CD1c-positive myeloid dendritic cell (primary cell): ENCODE measurements around the gene MEGF10.
A peak's percentile ranks its signal among the peaks of the same experiment; 100 is the strongest.

Source experiments
- DNase-seq: peaks from one replicate; pipeline ENCODE4 v3.0.0-alpha.2; 2016; ENCODE audit errors: extremely low spot score

MEGF10 gene

DNA sequence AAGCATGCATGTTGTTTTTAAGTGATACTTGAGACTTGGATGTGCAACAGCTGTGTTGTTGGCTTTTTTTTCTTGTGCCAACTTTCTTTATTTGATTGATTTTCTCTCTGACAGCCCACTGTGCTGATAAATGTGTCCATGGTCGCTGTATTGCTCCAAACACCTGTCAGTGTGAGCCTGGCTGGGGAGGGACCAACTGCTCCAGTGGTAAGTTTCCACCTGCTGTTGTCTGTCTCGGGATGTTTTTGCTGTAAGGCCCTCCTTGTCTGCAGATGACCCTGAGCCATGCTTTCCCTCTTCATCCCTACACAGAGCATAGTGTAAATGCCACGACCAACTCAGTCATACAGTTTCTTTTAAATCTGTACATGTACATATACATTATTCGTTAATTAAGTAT, 79.2 kb downstream of the MEGF10 start:
- no peak for DNase-seq

DNA sequence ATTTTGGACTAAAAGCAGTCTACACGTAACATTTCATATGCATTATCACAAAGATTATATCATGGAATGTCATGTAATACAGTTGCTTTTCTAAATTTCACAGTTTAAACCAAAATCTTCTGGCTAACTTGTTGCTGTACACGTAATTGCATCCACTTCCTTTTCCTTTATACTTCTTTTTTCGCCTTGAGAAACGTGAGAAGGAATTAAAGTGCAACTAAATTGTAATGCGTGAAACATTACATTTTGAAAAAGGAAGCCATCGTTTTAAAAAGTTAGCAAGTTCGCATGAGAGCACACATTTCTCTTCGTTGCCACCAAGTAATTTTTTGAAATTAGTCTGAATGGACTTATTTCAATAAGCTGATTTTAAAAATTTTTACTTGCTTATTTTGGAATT, 80.0 kb downstream of the MEGF10 start:
- no peak for DNase-seq

DNA sequence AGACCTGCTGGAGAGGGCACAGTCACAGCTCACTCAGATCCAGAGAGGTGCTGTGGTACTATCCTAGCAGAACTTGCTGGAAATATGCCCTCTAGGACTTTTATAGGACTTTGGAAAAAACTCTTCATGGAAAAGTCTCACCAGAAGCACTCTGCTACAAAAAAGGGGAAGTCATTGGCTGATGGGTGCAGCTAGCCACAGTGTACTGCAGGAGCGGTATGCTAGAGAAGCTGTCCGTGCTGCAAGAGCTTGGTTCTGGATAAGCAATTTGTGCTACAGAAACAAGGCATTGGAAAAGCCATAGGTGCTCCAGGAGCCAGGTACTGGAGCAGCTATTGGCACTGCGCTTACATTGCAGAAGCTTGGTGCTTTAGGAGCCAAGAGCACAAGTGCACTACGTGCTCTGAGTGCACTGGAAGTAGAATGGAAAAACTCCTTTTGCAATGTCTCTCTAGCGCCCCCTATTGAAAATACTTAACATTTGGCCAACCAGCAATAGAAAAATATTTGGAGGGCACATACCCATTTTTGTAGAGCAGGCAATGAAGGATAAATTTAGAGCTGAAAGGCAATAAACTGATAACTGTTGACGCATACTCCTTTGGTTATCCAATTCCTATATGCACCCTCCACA, 83.4 kb downstream of the MEGF10 start:
- peak; percentile 25 for DNase-seq

DNA sequence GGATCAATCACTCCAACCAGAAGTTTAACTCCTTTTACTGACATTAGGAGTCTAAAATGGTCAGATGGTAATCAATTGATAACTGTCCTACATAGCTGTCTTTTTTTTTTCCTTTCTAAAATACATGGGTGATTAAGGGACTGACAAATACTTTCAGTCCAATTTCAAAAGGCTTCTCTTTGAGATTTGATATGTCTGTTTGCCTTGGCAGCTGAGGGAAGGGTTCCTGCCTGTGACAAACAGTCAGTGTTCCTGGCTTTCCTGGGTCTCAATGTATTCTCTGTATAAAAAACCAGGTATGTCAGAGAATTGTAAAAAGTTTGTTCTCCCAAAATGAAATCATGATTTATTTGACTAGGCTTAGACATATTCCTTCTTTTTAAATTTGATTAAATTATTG, 84.5 kb downstream of the MEGF10 start:
- DNase-seq, result no peak

DNA sequence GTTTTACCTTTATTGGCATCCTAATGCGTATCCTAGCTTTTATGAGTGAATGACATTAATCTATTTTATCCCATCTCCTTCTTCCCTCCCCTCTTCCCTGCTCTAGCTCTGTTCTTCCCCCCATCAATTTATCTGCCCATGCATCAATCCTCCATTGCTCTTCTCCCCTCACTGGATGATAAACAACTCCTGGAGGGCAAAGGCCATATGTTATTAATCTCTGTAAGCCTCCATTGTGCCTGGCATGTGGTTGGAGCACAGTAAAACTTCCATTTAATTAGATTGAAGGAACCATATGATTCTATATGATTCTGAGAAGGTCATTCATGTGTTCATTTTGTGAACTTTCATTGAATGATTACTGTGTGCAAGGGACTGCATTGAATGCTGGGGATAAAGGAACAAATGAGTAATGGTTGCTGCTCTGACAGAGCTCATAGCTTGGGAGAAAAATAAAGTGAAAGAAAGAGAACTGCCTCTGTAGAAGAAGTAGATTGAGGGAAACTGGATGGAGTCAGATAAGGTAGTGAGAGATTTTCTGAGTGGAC, 85.0 kb downstream of the MEGF10 start:
- DNase-seq, result no peak

DNA sequence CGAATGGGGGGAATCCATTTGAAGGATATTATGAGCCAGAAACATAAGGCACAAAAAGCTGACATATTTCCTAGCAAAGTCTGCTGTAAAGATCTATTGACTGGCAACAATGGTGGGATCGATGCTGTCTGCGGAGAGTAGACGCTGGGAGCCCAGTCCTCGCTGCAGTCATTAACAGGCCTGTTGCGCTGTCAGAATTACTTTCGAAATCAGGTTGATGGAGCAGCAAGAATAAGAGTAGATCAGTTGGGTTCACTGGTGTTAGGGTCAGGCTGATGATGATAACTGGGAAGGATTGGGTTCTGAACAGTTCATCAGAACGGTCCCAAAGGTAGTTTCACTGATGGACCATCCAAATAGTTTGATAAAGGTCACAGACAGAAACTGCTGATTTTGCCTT, 87.1 kb downstream of the MEGF10 start:
- no peak for DNase-seq

DNA sequence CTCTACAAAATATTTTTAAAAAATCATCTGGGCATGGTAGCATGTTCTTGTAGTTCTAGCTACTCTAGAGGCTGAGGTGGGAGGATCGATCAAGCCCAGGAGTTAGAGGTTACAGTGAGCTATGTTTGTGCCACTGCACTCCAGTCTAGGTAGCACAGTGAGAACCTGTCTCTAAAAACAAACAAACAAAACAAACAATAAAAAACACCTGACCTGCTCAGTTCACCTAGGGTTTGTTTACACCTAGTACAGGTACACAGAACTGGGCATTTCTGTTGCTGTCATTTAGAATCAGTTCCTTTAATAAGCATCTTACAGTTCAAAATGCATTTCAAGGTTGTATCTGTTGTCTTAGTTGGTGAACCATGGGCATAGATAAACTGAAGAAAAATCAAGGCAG, 95.3 kb downstream of the MEGF10 start:
- DNase-seq, result no peak

DNA sequence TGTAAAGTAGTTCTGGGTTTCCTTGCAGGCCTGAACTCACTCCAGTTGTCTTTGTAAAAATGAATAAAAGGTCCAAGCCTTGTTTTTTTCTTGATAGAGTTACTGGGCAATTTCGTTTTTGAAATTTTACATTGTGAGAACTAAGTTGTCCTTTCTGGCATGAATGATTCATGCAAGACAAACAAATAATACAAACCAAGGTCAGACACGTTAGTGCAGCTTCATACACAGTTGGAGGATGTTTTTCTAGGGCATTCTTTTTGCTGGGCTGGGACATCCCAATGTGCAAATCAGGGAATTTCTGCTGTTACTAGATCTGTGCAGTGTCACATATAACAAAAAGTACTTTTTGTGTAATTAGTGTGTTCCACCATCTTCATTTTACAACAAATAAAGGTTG, 96.0 kb downstream of the MEGF10 start:
- DNase-seq, result no peak

DNA sequence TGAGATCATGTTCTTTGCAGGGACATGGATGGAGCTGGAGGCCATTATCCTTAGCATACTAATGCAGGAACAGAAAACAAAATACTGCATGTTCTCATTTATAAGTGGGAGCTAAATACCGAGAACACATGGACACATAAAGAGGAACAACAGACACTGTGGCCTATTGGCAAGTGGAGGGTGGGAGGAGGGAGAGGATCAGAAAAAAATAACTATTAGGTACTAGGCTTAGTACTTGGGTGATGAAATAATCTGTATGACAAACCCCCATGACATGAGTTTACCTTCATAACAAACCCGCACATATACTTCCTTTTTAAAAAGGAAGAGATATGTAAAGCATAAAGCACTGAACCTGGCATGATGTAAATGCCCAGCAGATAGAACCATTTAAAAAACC, 99.0 kb downstream of the MEGF10 start:
- peak; percentile 62 for DNase-seq

DNA sequence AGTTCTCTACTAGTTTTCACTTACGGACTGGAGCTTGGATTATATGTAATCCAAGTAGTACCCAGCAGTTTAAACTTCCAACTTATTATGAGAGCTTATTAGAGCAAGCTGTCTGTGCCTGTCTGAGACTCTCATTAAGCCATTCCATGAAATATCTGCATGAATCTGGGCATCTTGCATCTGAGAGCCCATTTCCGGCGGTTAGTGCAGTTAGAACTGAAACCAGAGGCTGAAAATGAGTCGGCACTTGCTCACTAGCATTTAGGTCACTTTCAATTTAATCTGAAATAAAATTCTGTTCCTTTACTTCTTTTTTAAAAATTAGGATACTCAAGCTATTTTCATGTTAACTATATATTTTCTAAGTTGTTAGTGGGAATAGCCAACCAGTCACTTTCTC, 102.2 kb downstream of the MEGF10 start:
- no peak for DNase-seq

DNA sequence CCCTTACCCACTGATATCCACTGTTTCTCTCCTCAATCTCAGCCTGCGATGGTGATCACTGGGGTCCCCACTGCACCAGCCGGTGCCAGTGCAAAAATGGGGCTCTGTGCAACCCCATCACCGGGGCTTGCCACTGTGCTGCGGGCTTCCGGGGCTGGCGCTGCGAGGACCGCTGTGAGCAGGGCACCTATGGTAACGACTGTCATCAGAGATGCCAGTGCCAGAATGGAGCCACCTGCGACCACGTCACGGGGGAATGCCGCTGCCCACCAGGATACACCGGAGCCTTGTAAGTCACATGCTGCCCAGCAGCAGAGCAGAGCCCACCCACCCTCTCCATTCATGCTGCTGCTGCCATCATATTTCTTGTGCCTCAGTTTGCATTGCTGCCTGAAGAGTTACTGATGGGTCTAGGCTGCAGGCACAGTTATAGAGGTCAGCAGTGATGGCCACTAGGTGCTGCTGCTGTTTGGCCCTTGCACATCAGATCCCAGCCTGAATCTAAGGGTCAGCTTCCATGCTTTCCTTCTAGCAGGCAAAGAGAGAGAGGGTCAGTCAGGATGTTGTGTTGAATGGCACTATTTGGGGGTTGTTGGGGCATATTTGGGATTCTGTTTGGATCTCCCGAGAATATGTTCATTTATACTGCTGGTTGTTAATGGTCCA, 106.0 kb downstream of the MEGF10 start:
- no peak for DNase-seq

DNA sequence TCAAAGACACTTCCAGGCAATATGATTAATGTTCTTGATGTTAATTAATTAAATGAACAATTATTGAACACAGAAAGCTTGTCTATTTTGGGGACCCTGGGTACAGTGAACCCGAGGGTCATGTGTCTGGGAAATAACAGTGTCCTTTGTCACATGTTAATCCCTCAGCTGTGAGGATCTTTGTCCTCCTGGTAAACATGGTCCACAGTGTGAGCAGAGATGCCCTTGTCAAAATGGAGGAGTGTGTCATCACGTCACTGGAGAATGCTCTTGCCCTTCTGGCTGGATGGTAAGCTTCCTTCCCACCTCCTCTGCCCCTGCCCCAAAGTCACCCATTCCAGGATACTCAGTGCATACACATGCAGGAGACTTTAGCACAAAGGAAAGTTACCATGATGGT, 107.9 kb downstream of the MEGF10 start:
- DNase-seq, result no peak

DNA sequence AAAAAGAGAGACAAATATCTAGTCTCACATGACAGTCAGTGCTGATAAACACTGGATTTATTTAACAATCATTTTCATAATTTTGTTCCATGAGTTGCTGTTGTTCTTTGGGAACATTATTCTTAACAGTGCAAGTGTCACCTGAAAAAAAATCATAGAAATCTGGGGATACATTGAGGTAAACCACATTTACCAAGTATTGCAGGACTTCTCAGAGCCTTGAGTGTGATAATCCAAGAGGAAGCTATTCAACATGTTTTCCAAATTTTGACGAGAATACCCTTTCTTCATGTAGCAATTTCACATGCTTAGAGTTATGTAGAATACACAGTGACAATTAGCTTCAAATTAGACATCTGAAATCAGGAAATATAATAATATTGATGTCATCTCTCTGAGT, 108.5 kb downstream of the MEGF10 start:
- DNase-seq, result no peak

DNA sequence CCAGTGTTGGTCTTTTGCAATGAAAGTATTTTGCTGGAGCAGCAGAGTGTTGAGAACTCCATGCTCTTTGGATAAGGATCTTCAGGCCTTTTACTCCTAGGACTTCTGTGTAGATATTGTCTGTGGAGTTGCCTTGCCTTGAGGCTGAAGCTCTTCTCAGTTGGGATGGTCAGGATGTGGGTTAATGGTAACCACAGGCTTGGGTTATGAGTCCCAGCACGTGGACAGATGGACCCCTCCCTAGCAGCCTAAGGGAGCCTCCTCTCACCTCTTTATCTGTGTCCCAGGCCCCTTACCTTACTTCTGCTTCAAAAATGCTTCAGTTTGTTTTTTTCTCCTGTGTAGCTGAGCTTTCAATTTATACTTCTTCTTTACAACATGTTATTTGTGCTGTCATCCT, 109.9 kb downstream of the MEGF10 start:
- DNase-seq, result no peak

DNA sequence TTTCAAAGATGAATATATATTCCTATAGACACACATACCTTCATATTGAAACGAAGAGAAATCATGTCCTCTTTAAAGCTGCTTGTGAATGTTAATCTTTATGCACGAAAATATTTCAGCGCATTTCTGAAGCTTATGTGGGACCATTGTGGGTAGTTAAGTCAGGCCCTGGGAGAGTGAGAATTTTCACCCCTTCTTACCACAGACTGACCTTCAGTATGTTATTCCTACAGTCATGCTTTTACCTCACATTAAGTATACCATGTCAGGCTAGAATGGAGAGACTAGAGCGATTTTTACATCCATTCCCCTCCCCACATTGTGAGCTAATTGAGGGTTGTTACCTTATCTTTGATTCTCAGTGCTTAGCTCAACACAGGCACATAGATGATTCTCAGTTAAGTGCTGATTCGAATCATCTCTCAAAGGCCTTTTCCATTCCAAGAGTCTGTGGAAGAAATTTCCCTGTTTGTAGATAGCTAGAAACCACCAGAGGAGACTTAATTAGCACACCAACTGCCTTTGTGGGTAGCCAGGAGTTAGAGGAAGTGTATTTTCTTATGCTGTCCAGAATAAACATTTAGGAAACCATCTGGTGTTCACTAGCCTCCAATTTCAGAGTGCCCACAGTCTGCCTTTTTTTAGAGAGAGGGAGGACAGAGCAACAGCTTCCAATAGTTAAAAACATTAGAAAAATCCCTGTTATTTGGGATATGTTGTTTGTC, 110.5 kb downstream of the MEGF10 start:
- DNase-seq, result no peak

DNA sequence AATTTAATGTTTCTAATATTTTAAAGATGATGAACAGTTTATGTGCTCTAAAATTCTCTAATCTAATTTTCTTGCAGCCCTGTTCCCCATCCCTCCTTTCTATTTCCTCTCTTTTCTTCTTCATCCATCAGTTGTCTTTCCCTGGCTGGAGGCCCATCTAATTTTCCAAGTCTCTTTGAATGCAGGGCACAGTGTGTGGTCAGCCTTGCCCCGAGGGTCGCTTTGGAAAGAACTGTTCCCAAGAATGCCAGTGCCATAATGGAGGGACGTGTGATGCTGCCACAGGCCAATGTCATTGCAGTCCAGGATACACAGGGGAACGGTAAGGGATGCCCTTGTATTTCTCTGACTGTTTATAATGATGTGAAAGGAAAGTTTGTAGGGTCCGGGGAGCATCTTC, 111.8 kb downstream of the MEGF10 start:
- DNase-seq, result no peak

DNA sequence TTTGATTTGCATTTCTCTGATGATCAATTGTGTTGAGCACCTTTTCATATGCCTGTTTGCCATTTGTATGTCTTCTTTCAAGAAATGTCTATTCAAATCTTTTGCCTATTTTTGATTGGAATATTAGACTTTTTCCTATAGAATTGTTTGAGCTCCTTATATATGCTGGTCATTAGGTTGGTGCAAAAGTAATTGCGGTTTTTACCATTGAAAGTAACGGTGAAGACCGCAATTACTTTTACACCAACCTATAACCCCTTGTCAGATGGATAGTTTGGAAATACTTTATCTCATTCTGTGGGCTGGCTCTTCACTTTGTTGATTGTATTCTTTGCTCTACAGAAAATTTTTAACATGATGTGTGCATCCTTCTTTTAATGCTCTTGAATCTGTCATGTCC, 113.6 kb downstream of the MEGF10 start:
- DNase-seq, result no peak

DNA sequence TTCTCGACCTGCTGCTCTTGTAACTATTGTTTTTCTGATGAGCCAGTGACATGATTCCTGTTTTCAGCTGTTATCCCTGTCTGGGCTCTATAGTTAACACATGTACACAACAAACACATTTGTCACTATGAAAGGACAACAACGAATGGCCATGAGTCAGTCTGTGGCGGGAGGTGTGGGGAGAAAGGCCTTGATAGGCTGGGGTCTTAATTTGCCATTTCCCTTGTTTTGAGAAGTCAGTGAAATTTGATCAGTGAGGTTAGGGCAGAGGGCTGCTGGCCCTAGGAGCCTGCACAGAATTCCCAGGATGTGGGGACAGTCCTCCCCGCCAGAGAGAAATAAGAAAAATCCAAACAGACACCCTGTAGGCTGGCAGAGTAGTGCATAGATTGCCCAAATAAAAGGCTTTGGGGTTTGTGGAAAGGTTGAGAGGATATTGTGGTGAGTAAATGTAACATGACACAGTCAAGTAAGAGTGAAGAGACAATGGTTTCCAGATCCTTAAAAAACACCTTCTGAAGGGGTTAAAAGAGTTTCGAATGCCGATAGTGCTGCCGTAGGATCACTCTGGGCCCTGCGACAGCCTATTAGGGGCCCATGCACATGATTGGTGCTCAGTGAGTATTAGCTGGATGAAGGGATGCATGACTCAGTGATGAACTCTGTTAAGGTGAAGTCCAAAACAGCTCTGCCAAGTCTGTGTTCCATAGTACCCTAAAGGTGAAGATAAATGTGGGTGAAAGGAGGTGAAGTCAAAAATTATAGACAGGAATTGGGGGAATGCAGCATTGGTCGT, 115.9 kb downstream of the MEGF10 start:
- no peak for DNase-seq

DNA sequence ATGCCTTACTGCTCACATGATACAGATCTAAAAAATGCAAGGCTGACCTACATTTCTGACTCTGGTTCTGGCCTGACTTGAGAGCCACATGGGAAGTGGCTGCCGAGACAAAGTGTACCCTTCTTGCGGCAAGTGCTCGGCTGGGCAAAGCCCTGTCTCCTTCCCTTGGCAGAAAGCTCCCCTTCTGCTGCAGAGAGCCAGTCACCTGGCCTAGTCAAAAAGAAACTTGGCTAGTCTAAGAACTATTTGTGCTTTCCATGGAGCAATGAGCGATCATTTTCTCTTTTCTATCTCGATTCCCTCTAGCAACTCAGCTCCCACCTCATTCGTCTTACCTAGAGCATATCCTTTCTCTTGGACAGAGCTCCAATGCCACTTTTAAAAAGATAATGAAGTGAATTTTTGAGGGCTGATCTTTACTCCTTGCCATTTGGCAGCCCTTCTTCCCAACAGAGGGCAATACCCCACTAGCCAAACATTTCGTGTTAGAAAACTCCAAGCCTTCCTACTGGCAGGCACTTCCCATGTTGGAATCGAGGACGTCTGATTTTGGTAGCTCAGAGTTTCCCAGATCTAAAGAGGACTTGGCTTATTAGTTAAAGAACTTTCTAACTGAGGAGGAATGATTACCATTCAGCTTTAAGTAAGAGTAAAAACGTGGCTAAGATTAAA, 118.8 kb downstream of the MEGF10 start:
- no peak for DNase-seq

DNA sequence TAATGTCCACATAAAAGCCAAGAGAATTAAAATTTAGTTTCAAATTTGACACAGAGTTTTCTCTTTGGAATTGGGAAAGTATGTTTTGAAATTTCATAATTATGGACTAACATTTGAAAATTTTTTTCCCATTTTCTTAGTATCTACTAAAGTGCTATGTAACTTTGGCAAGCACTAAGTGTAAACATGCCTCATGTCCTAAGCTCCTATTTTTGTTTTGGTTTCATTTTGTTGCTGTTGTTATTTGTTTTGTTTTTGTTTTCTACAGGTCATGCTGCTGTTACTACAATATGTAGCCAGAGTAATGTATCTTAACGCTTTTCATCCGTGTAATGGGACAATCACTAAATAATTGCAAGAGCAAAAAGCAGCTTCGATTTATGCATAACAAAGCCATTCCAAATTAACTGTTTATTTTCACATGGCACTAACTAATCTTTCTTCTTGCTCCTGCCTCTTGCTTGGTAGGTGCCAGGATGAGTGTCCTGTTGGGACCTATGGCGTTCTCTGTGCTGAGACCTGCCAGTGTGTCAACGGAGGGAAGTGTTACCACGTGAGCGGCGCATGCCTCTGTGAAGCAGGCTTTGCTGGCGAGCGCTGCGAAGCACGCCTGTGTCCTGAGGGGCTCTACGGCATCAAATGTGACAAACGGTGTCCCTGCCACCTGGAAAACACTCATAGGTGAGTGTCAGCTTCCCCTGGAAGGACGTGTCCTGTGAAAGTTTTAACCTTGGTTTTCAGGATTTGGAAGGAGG, 119.5 kb downstream of the MEGF10 start:
- DNase-seq, result no peak

DNA sequence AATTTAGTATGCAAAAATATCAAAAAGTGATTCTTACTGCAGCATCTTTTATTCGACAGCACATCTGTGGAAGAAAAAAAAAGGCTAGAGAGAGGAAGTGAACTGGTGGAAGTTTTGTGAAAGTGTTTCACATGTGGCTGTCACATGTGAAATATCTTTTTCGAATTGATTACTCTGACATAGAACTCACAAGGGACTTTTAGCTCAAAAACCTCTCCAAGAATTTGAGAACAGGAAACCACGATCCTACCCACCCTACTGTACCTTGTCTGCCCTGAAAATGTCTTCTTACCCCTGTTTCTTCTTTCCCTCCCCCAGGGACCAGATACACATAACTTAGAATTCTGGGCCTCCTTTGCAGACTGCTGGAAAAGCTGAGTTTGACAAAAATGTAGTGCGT, 120.4 kb downstream of the MEGF10 start:
- no peak for DNase-seq
